Tibial artery (tissue), 4 donors: ENCODE results near the gene C10orf90.

Experiments used
- DNase-seq, 2 donors: peaks; one replicate each; pipeline ENCODE4 v3.0.0-alpha.2; 2019
- H3K27ac ChIP-seq, 2 donors: fragments of 200-600 bp; sonication (generic) in 1 of 2; 1 replicate in 1 of 2; 2 replicates in 1 of 2; pipeline ENCODE4 v1.5.1; 2018 to 2019; ENCODE audit warnings: mild to moderate bottlenecking in 1 of 2
- H3K27me3 ChIP-seq, 2 donors: fragments of 200-600 bp; sonication (generic) in 1 of 2; one replicate each; pipeline versions ENCODE4 v1.5.1 to v1.6.0; 2016 to 2019
- H3K36me3 ChIP-seq, 3 donors: fragments of 200-600 bp; sonication (generic) in 2 of 3; one replicate each; pipeline ENCODE4 v1.5.1; 2016 to 2019; ENCODE audit warnings: mild to moderate bottlenecking in 2 of 3
- H3K4me1 ChIP-seq, 4 donors: fragments of 200-600 bp; sonication (generic) in 2 of 4; 1 replicate in 3 of 4; 2 replicates in 1 of 4; pipeline ENCODE4 v1.5.1; 2016 to 2019
- H3K4me3 ChIP-seq, 2 donors: fragments of 200-600 bp; sonication (generic) in 1 of 2; 1 replicate in 1 of 2; 2 replicates in 1 of 2; pipeline ENCODE4 v1.5.1; 2018 to 2019; ENCODE audit warnings: mild to moderate bottlenecking in 2 of 2
- H3K9me3 ChIP-seq, 3 donors: fragments of 200-600 bp; sonication (generic) in 1 of 3; one replicate each; pipeline ENCODE4 v1.5.1; 2016 to 2019
- CTCF ChIP-seq, 2 experiments: fragments of 200-600 bp in 1 of 2; fragments of 450-650 bp in 1 of 2; IDR thresholded peaks; one replicate each; pipeline ENCODE4 v1.5.1; 2017 to 2019; ENCODE audit warnings: antibody characterized with exemption in 2 of 2, mild to moderate bottlenecking in 1 of 2, moderate library complexity in 1 of 2
- intact Hi-C: fragments of 100-400 bp; cut with DNase I; formaldehyde crosslinking; loops from one replicate; pipeline ENCODE4 v1.15.0; 2023; ENCODE audit warnings: low total_unique reads

C10orf90 gene

GRCh38 chr10:126452245-126452644 lies 218.2 kb downstream of the C10orf90 start:
- no peak overlapping the region for H3K27ac ChIP-seq
- no peak for DNase-seq
- H3K4me1 ChIP-seq = no peaks in the 10 kb centered on the region
- intact Hi-C loops = no loop called here
- H3K27me3 ChIP-seq = no peaks in the 10 kb centered on the region
- H3K9me3 ChIP-seq = no peaks in the 10 kb centered on the region
- H3K4me3 ChIP-seq = no peak overlapping the region
- TF ChIP-seq CTCF (IDR thresholded peaks at IDR 0.05) = no peak
- no peaks in the 10 kb centered on the region for H3K36me3 ChIP-seq

GRCh38 chr10:126448091-126448490 lies 222.4 kb downstream of the C10orf90 start:
- no peaks in the 10 kb centered on the region for H3K27me3 ChIP-seq
- intact Hi-C loops = no loop called here
- H3K9me3 ChIP-seq = no peaks in the 10 kb centered on the region
- no peak for DNase-seq
- H3K4me1 ChIP-seq = no peaks in the 10 kb centered on the region
- no peak overlapping the region for H3K27ac ChIP-seq
- H3K4me3 ChIP-seq = no peak overlapping the region
- H3K36me3 ChIP-seq = no peaks in the 10 kb centered on the region
- TF ChIP-seq CTCF (IDR thresholded peaks at IDR 0.05) = no peak

DNA sequence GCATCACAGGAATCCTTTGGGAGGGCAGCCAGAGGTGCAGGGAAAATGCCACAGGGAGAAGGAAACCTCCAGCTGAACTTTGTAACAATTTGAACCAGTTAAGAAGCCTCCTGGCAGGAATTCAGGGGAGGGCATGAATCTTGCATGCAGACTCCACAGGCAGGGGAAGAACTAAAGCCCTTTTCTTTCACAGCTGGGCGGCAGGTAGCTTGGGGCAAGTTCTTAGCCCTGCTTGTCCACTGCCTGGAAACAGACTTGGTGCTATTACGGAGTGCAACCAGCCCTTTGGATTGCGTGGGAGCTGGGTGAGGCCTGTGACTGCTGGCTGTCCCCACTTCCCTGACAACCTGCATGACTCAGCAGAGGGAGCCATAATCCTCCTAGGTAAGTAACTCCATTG lies 230.6 kb downstream of the C10orf90 start:
- Histone ChIP-seq H3K36me3 (no peaks in the 10 kb centered on the region), H3K4me1 (no peaks in the 10 kb centered on the region), H3K27ac (no peak overlapping the region), H3K4me3 (no peak overlapping the region), H3K9me3 (peaks cover 0 to 8% (median 6%) of the 10 kb centered on the region in 3 donors), H3K27me3 (no peaks in the 10 kb centered on the region)
- no peak for TF ChIP-seq CTCF (IDR thresholded peaks at IDR 0.05)
- DNase-seq = no peak
- intact Hi-C loops = no loop called here

GRCh38 chr10:126438407-126438783 lies 232.1 kb downstream of the C10orf90 start:
- no peak overlapping the region for H3K4me3 ChIP-seq

GRCh38 chr10:126437635-126438406 lies 232.7 kb downstream of the C10orf90 start:
- no peak for TF ChIP-seq CTCF (IDR thresholded peaks at IDR 0.05)
- DNase-seq = no peak
- H3K27me3 ChIP-seq = no peaks in the 10 kb centered on the region
- no peaks in the 10 kb centered on the region for H3K4me1 ChIP-seq
- H3K36me3 ChIP-seq = no peaks in the 10 kb centered on the region
- no peak overlapping the region for H3K27ac ChIP-seq
- intact Hi-C loops = no loop called here
- peaks cover 0 to 8% (median 6%) of the 10 kb centered on the region in 3 donors for H3K9me3 ChIP-seq
- H3K4me3 ChIP-seq = no peak overlapping the region

More at GRCh38 chr10:126438407-126438783, 232.1 kb downstream of the C10orf90 start:
- no peak for DNase-seq
- TF ChIP-seq CTCF (IDR thresholded peaks at IDR 0.05) = no peak
- H3K4me1 ChIP-seq = no peaks in the 10 kb centered on the region
- H3K27ac ChIP-seq = no peak overlapping the region
- H3K9me3 ChIP-seq = peaks cover 0 to 8% (median 6%) of the 10 kb centered on the region in 3 donors
- H3K27me3 ChIP-seq = no peaks in the 10 kb centered on the region
- no peaks in the 10 kb centered on the region for H3K36me3 ChIP-seq
- intact Hi-C loops = no loop called here
